Effector CD8-positive, alpha-beta T cell (primary cell): Measurements from ENCODE around the gene COG2.
"Not testable (repeated sequence)": the region's sequence is repeated elsewhere in the genome, so short reads cannot be mapped to it uniquely, and the experiment has no call there.

Experiments used
- DNase-seq: peaks from one replicate; lab custom pipeline; 2025; lab: John Stamatoyannopoulos, UW

The COG2 gene

GRCh38 chr1:230679192-230679591, 36.9 kb downstream of the COG2 start:
- no peak for DNase-seq

- DNase-seq = no peak
Observed at GRCh38 chr1:230679825-230680224, 37.5 kb downstream of the COG2 start.

- DNase-seq = no peak
Observed at GRCh38 chr1:230680300-230681025, 38.2 kb downstream of the COG2 start.

GRCh38 chr1:230681599-230681998, 39.3 kb downstream of the COG2 start:
- no peak for DNase-seq

- DNase-seq = no peak
Observed at GRCh38 chr1:230682274-230682673, 40.0 kb downstream of the COG2 start.

- DNase-seq = no peak
Observed at GRCh38 chr1:230682882-230683610, 40.8 kb downstream of the COG2 start.

GRCh38 chr1:230684146-230684545, 41.9 kb downstream of the COG2 start:
- no peak for DNase-seq

- DNase-seq = no peak
Observed at GRCh38 chr1:230684998-230685397, 42.7 kb downstream of the COG2 start.

GRCh38 chr1:230686747-230687146, 44.5 kb downstream of the COG2 start:
- DNase-seq = no peak

- DNase-seq = no peak
Observed at GRCh38 chr1:230690101-230690500, 47.8 kb downstream of the COG2 start.

- no peak for DNase-seq
Observed at GRCh38 chr1:230691615-230692014, 49.3 kb downstream of the COG2 start.

GRCh38 chr1:230693221-230693620, 50.9 kb downstream of the COG2 start:
- no peak for DNase-seq

- no peak for DNase-seq
Observed at GRCh38 chr1:230693777-230694176, 51.5 kb downstream of the COG2 start.

GRCh38 chr1:230694464-230694863, 52.2 kb downstream of the COG2 start:
- DNase-seq = no peak

- no peak for DNase-seq
Observed at GRCh38 chr1:230694991-230695390, 52.7 kb downstream of the COG2 start.

- DNase-seq = no peak
Observed at GRCh38 chr1:230696218-230696617, 53.9 kb downstream of the COG2 start.

- DNase-seq = no peak
Observed at GRCh38 chr1:230696722-230697437, 54.6 kb downstream of the COG2 start.

GRCh38 chr1:230698130-230698529, 55.8 kb downstream of the COG2 start:
- DNase-seq = no peak

GRCh38 chr1:230698964-230699363, 56.7 kb downstream of the COG2 start:
- DNase-seq = not testable (repeated sequence)

GRCh38 chr1:230699716-230700115, 57.4 kb downstream of the COG2 start:
- no peak for DNase-seq

GRCh38 chr1:230700132-230700531, 57.9 kb downstream of the COG2 start:
- no peak for DNase-seq

- DNase-seq = no peak
Observed at GRCh38 chr1:230701434-230701833, 59.2 kb downstream of the COG2 start.
